B cell (primary cell): ENCODE data around the gene PPP1R11.
A peak's percentile ranks its signal among the peaks of the same experiment; 100 is the strongest.

Source experiments
- CTCF ChIP-seq: fragments of 200-600 bp; IDR thresholded peaks from one replicate; pipeline ENCODE4 v1.8.0; 2022; ENCODE audit warnings: antibody characterized with exemption, mild to moderate bottlenecking
- EZH2 ChIP-seq: IDR thresholded peaks from 2 replicates; pipeline ENCODE4 v1.6.1; 2012; ENCODE audit warnings: borderline replicate concordance, low read depth, mild to moderate bottlenecking, moderate library complexity, low read length; ENCODE audit not compliant: insufficient read depth, poor library complexity, severe bottlenecking

- TF ChIP-seq CTCF, result no peak
- peak; percentile 71 for TF ChIP-seq EZH2
These were observed 7.5 kb downstream of the PPP1R11 start for GRCh38 chr6:30074331-30075093.
